Uterus (tissue), 4 donors: ENCODE measurements around the gene CHMP6. TPM values are rescaled to one million over a fixed set of nuclear protein-coding genes. Genes with fewer than 3 reads are reported as not detected.

Source experiments
- DNase-seq, 2 donors: peaks; one replicate each; pipeline ENCODE4 v3.0.0-alpha.2; 2019 to 2020
- H3K27ac ChIP-seq, 2 donors: fragments of 200-600 bp; sonication (generic); 1 replicate in 1 of 2; 2 replicates in 1 of 2; pipeline ENCODE4 v1.5.1; 2016 to 2018
- H3K27me3 ChIP-seq, 2 donors: fragments of 200-600 bp; sonication (generic); one replicate each; pipeline ENCODE4 v1.5.1; 2018 to 2019; ENCODE audit warnings: control low read depth in 1 of 2
- H3K36me3 ChIP-seq, 2 donors: fragments of 200-600 bp; sonication (generic); one replicate each; pipeline ENCODE4 v1.5.1; 2019; ENCODE audit warnings: control low read depth in 1 of 2
- H3K4me1 ChIP-seq, 2 donors: fragments of 200-600 bp; sonication (generic); one replicate each; pipeline ENCODE4 v1.5.1; 2018 to 2019; ENCODE audit warnings: control low read depth in 1 of 2
- H3K4me3 ChIP-seq, 2 donors: fragments of 200-600 bp; sonication (generic); 1 replicate in 1 of 2; 2 replicates in 1 of 2; pipeline ENCODE4 v1.5.1; 2018 to 2019; ENCODE audit warnings: mild to moderate bottlenecking in 1 of 2
- H3K9me3 ChIP-seq, 2 donors: fragments of 200-600 bp; sonication (generic); one replicate each; pipeline ENCODE4 v1.5.1; 2019; ENCODE audit warnings: control low read depth in 1 of 2
- CTCF ChIP-seq, 4 experiments: fragments of 200-600 bp in 2 of 4; fragments of 450-650 bp in 2 of 4; sonication (generic) in 2 of 4; IDR thresholded peaks; one replicate each; pipeline ENCODE4 v1.5.1; 2016 to 2019; ENCODE audit warnings: antibody characterized with exemption in 4 of 4, mild to moderate bottlenecking in 2 of 4, moderate library complexity in 1 of 4
- POLR2A ChIP-seq, 2 donors: fragments of 450-650 bp; IDR thresholded peaks; one replicate each; pipeline ENCODE4 v1.6.1; 2016; ENCODE audit warnings: antibody characterized with exemption in 2 of 2, mild to moderate bottlenecking in 1 of 2, moderate library complexity in 1 of 2
- intact Hi-C: fragments of 100-400 bp; cut with DNase I; formaldehyde crosslinking; loops from one replicate; pipeline ENCODE4 v1.15.1; 2023; ENCODE audit warnings: low total_unique reads
- total RNA-seq, 4 donors: library from RNA; depleted of rRNA in 3 of 4; stranded (reverse); fragments of >200 nt in 3 of 4; gene quantifications; one replicate each; pipeline versions ENCODE4 v1.1.0 to v1.2.4, GENCODE V29; 2014 to 2023
- donor health status: DM: yes; HTN: yes; CAD: no.

CHMP6 gene
- total RNA-seq, 4 donors from 2014 or later: 3.6 to 33.2 (median 19.8) TPM

- Histone ChIP-seq H3K27me3 (no peaks in the 10 kb centered on the region), H3K4me3 (no peak overlapping the region), H3K36me3 (no peaks in the 10 kb centered on the region), H3K9me3 (no peaks in the 10 kb centered on the region), H3K4me1 (peaks cover 3 to 16% of the 10 kb centered on the region in 2 donors), H3K27ac (no peak overlapping the region)
- no peak for DNase-seq
- TF ChIP-seq POLR2A (IDR thresholded peaks at IDR 0.05): no peak
- no peak for TF ChIP-seq CTCF (IDR thresholded peaks at IDR 0.05)
- intact Hi-C loops: no loop called here
Measured at GRCh38 chr17:81048827-81049371, 57.3 kb downstream of the CHMP6 start.

- no peaks in the 10 kb centered on the region for H3K9me3 ChIP-seq
- H3K4me3 ChIP-seq: no peak overlapping the region
- peaks cover 3 to 14% of the 10 kb centered on the region in 2 donors for H3K4me1 ChIP-seq
- H3K27ac ChIP-seq: peak overlapping the region in 1 of 2 donors; percentile 6
- DNase-seq: no peak
- H3K36me3 ChIP-seq: no peaks in the 10 kb centered on the region
- H3K27me3 ChIP-seq: no peaks in the 10 kb centered on the region
- intact Hi-C loops: no loop called here
- TF ChIP-seq POLR2A (IDR thresholded peaks at IDR 0.05) (no peak), CTCF (IDR thresholded peaks at IDR 0.05) (no peak)
Measured at GRCh38 chr17:81049372-81049911, 57.8 kb downstream of the CHMP6 start.

Other genes starting within 250 kb of the CHMP6 start
- 10 to 100 TPM; 16.5 to 70.7 (median 45.8) TPM for gene BAIAP2, start 43.3 kb downstream of the CHMP6 start, total RNA-seq
- not detected for gene PVALEF, start 173.7 kb downstream of the CHMP6 start, total RNA-seq
- 1 to 10 TPM in 2 of 4 donors, under 1 TPM in 2; 0.51 to 5.9 (median 3.0) TPM for gene AATK, start 174.4 kb downstream of the CHMP6 start, total RNA-seq
- gene CEP131, start 231.1 kb downstream of the CHMP6 start, total RNA-seq: 10 to 100 TPM in 2 of 4 donors, 1 to 10 TPM in 2; 2.9 to 13.3 (median 10.0) TPM
- gene TEPSIN, start 247.2 kb downstream of the CHMP6 start, total RNA-seq: 10 to 100 TPM in 2 of 4 donors, 1 to 10 TPM in 1, not detected in 1; 6.4 to 31.2 (median 22.6) TPM
- 10 to 100 TPM in 1 of 4 donors, 1 to 10 TPM in 3; 1.8 to 31.9 (median 6.7) TPM for gene NDUFAF8, start 247.5 kb downstream of the CHMP6 start, total RNA-seq